T47D (cell line): ENCODE data around the gene MMP27.

Source experiments
- DNase-seq, 2 experiments: peaks; one replicate each; pipeline versions ENCODE4 v3.0.0 to v3.0.0-alpha.2; 2011 to 2012; ENCODE audit warnings: low read depth in 1 of 2, low spot score in 1 of 2
- JUND ChIP-seq: IDR thresholded peaks from 2 replicates; pipeline ENCODE4 v1.6.1; 2012; ENCODE audit warnings: low read depth
- in situ Hi-C: cut with HindIII; loops from 2 replicates; pipeline ENCODE4 v1.10.0; 2016; ENCODE audit warnings: low sequenced_read_pairs, low pct_unique_long_range_greater_than_20kb

The MMP27 gene

DNA sequence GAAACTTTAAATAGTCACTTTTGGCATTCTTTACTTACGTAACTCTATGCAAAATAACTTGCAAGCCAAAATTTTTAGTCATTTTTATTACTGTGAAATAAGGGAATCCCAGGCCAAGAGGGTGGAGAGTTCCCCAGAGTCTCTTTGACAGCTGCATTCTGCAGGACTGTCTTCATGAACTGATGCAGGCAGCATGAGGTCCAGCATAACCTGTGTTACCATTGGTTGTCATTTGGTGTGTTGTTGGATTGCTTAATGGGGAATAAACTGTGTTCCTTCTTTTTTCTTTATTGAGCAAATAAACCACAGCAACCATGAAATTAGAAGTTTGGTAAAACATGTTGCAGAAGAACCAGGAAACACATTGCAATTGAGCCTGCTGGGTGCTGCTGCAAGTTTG lies 24.6 kb downstream of the MMP27 start:
- in situ Hi-C loops: no loop called here
- no peak for TF ChIP-seq JUND
- DNase-seq: no peak

DNA sequence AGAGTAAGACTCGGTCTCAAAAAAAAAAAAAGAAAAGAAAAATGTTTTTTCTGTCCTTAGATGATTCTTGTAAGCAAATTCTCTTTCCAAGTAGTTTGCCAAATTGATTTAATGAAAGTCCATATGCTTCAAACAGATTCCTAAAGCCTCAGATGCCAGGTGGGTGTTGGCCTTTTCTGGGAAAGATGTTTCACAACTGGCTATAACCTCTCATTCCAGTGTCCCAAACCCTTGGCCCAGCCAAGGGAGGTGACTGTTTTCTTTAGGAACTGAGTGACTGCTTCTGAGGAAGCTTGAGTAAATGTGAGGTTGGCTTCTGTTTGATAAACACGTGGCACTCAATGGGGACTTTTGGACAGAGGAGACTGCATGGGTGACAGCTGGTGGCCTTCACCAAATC lies 27.5 kb downstream of the MMP27 start:
- in situ Hi-C loops: no loop called here
- TF ChIP-seq JUND: no peak

DNA sequence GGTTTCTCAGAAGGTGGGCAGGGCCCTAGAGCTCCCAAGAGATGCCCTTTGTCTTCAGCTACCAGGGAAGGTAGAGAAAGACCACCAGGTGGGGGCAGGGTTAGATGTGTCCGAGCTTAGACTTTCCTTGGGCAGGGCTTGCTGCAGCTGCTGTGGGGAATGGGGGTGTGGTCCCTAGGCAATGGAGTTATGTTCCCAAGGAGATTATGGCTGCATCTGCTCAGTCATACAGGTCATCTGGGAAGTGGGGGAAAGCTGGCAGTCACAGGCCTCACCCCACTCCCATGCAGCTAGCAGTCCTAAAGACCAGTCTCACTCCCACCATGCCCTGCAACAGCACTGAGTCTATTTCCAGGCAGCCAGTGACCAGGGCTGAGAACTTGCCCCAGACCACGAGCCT lies 29.5 kb downstream of the MMP27 start:
- in situ Hi-C loops: no loop called here
- TF ChIP-seq JUND: no peak
- DNase-seq: no peak

More for the DNA sequence above, 27.5 kb downstream of the MMP27 start:
- DNase-seq: no peak

DNA sequence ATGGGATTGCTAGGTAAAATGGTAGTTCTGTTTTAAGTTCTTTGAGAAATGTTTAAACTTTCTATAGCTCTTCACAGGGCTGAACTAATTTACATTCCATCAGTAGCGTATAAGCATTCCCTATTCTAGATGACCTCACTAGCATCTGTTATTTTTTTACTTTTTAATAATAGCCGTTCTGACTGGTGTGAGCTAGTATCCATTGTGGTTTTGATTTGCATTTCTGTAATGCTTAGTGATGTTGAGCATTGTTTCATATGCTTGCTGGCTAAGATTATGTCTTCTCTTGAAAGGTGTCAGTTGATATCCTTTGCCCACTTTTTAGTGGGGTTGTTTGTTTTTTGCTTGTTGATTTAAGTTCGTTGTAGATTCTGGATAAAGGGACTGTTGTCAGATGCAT lies 35.9 kb downstream of the MMP27 start:
- TF ChIP-seq JUND: no peak
- in situ Hi-C loops: no loop called here
- DNase-seq: no peak

DNA sequence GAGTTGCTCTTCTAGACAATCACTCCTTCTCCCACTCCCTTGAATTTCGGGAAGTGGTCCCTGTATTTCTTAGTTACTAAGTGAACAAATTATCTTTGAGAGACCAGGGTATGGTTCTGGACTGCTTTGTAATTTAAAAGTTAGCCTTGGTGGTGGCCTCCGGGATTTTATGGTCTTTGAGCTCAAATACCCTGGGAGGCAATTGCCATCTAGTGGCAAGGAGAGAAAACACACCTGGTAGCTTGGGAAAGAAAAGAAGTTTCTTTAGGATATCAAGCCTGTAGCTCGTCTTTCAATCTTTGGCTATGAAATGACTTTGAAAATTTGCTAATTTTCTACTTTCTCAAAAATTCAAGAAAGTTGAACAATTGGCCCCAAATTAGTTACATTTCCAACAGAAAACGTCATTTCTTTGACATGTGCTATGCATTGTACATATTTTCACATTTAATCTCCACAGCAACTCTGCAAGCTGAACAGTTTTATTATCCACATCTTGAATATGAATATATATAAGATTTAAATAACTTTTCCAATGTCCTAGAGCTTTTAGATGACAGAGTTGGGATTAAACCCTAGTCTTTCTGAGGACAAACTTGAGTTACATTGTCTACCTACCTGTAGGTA lies 39.1 kb downstream of the MMP27 start:
- in situ Hi-C loops: no loop called here
- DNase-seq: peak; percentile 37 to 82
- TF ChIP-seq JUND: no peak

DNA sequence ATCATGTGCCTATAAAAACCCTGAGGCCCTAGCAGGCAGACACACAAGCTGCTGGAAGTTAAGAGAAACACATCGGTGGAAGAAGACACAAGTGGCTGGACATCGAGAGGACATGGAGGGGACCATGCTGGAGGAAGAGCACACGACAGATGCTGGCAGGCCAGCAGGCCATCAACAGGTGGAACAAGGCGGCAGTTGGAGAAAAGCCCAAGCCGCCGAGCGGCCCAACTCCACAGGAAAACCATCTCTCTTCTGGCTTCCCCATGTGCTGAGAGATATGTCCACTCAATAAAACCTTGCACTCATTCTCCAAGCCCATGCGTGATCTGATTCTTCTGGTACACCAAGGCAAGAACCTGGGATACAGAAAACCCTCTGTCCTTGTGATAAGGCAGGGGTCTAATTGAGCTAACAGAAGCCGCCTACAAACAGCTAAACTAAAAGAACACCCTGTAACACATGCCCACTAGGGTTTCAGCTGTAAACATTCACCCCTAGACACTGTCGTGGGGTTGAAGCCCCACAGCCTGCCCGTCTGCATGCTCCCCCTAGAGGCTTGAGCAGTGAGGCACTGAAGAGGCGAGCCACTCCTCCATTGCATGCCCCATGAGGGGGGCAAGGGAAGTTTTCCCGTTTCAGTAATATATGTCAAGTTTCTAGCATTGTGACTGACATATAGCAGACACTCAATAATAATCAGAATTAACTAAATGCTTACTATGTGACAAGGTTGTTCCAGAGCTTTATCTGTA lies 41.4 kb downstream of the MMP27 start:
- in situ Hi-C loops: no loop called here

DNA sequence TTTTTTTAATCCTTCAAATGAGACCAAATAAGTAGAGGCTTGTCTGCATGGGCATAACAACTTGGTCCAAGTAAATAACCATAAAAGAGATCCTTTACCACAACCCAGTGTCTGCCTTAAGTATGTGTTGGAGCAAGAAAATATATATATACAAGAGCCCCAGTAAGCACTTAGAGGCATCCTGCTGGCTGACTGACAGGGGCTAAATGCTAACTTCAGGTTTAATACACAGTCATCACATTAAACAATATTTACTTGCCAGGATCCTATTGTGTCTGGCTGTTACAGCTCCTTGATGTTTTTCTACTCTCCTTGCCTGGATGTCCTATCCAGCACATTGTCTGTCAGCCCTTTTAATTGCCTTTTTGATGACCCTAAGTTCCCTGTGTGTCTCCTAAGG lies 43.0 kb downstream of the MMP27 start:
- TF ChIP-seq JUND: no peak
- in situ Hi-C loops: no loop called here
- no peak for DNase-seq

More for the DNA sequence above, 41.4 kb downstream of the MMP27 start:
- no peak for TF ChIP-seq JUND
- DNase-seq: peak in 1 of 2 experiments; percentile 46

DNA sequence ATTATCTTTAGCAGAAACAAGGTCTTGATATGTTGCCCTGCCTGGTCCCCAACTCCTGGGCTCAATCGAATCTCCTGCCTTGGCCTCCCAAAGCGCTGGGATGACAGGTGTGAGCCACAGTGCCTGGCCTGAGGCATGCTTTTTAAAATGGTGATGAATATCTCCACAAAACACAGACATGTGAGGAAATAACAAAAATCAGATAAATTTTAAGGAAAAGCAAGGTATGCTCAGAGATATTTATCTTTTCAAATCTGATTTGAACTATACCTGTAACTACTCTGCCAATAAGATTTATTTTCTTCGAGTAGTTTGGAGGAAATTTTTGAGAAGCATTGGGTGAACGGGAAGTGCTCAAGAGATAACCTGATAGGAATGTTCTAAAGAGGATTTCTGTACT lies 44.5 kb downstream of the MMP27 start:
- peak in 1 of 2 experiments; percentile 82 for DNase-seq
- in situ Hi-C loops: no loop called here
- peak; percentile 86 for TF ChIP-seq JUND

DNA sequence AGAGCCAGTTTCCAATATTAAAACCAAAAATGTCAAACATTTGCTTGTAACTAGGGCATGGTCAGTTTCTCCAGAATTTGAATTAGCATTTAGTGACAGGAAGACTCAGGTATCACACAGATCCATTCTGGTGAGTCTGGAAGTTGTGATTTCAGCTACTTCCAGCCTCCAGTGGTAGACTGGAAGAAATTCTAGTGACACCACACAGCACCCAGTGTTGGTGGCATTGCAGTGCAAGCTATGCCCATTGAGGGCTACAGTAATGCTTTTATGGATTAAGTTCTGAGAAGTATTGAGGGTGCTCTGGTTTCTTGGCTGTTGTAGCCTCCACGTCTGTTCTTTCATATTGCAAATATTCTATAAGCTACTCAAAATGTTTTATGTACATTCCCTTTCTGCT lies 49.0 kb downstream of the MMP27 start:
- in situ Hi-C loops: no loop called here

DNA sequence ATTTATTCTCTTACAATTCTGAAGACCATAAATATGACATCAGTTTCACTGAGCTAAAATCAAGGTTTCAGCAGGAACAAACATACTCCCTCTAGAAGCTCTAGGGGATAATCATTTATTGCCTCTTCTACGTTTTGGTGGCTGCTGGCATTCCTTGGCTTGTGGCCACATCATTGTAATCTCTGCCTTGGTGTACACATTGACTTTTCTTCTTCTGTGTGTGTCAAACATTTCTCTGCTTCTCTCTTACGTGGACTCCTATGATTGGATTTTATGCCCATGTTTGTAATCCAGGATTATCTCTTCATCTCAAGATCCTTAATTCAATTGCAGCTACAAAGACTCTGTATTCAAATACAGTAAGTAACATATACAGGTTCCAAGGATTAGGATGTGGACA lies 50.0 kb downstream of the MMP27 start:
- in situ Hi-C loops: no loop called here
- DNase-seq: peak in 1 of 2 experiments; percentile 97

More for the DNA sequence above, 49.0 kb downstream of the MMP27 start:
- TF ChIP-seq JUND: no peak
- DNase-seq: peak in 1 of 2 experiments; percentile 67

DNA sequence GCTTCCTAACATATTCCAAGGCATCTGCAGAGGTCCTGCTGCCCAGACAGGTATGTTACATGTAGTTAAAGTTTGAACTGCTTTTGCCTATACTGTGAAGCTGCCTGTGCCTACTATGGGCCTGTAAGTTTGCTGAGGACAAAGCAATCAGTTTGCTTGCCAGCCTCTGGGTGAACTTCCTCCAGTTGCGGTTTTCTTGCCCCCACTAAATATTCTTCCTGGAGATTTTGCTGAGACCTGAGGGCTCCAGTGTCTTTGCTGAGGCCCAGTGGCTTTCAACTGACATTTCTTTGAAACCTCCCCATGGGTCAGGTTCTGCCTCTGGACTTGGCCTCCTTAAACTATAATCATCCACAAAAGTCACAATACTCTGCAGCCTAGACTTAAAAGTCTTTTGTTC lies 50.8 kb downstream of the MMP27 start:
- in situ Hi-C loops: no loop called here
- peak in 1 of 2 experiments; percentile 94 for DNase-seq
- no peak; the same call in 1 of the 2 replicates for TF ChIP-seq JUND

More for the DNA sequence above, 50.0 kb downstream of the MMP27 start:
- TF ChIP-seq JUND: peak; percentile 62; the same call in 1 of the 2 replicates

DNA sequence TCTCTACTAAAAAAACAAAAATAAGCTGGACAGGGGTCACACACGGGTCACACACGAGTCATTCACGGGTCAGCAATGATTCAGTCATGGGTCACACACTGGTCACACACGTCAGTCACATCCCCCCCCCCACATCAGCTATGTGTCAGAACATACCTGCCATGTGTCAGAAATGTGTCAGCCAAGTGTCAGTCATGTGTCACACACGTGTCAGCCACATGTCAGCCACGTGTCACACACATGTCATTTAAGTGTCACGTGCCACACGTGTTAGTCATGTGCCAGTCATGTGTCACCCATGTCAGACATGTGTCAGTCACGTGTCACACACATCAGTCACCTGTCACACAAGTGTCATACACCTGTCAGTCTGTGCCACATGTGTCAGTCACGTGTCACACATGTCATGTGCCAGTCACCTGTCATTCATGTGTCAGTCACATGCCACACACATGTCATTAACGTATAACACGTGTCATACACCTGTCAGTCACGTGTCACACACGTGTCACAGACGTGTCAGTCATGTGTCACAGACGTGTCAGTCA lies 51.8 kb downstream of the MMP27 start:
- DNase-seq: no peak
- in situ Hi-C loops: no loop called here
- TF ChIP-seq JUND: no peak

DNA sequence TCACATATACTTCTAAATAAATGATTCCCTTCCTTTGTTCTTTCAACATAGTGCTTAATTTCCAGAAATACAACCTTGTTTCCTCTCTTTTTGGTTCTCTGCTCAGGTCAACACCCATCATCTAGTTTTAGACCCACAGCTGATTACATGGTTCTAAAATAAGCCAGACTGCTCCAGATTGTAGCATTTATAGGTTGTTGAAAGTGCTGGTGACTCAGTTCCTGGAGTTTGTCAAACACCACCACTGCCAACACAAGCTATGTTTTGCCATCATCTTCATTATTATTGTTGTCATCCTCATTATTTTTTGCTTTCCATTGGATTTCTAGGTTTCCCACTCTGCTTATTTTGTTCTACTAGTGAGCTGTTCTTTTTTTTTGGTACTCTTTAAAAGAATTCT lies 58.1 kb downstream of the MMP27 start:
- in situ Hi-C loops: no loop called here
- no peak for TF ChIP-seq JUND

More for the DNA sequence above, 58.1 kb downstream of the MMP27 start:
- DNase-seq: no peak
